ENCODE measurements around the gene SUPT3H. TPM values are rescaled to one million over a fixed set of nuclear protein-coding genes. Genes with fewer than 3 reads are reported as not detected.

The SUPT3H gene
- total RNA-seq, 4 donors from 2014 or later, result 0.80 to 12.7 (median 3.0) TPM

- no peaks in the 10 kb centered on the region for H3K9me3 ChIP-seq
- H3K4me1 ChIP-seq, result peaks cover 0 to 10% (median 0%) of the 10 kb centered on the region in 4 donors
- intact Hi-C loops (cut with DNase I; ENCODE audit: low total_unique reads) (no loop called here), in situ Hi-C loops (cut with MboI; ENCODE audit: low pct_ligation_motif_present in 1 of 4, low pct_unique_long_range_greater_than_20kb in 1 of 4, low sequenced_read_pairs in 3 of 4) (no loop called here)
- TF ChIP-seq EP300 (IDR thresholded peaks at IDR 0.05; ENCODE audit: low read depth) (no peak), POLR2AphosphoS5 (IDR thresholded peaks at IDR 0.05) (no peak), POLR2A (IDR thresholded peaks at IDR 0.05) (no peak), CTCF (IDR thresholded peaks at IDR 0.05) (no peak)
- no peak overlapping the region for H3K4me3 ChIP-seq
- no peak for DNase-seq
- H3K27ac ChIP-seq, result no peak overlapping the region
- H3K36me3 ChIP-seq, result no peaks in the 10 kb centered on the region
- H3K27me3 ChIP-seq, result no peaks in the 10 kb centered on the region
These were observed 518.7 kb downstream of the SUPT3H start for GRCh38 chr6:44858998-44859397.

GRCh38 chr6:44856479-44856878, 521.3 kb downstream of the SUPT3H start:
- intact Hi-C loops (cut with DNase I; ENCODE audit: low total_unique reads) (no loop called here), in situ Hi-C loops (cut with MboI; ENCODE audit: low pct_ligation_motif_present in 1 of 4, low pct_unique_long_range_greater_than_20kb in 1 of 4, low sequenced_read_pairs in 3 of 4) (no loop called here)
- H3K4me3 ChIP-seq, result no peak overlapping the region
- H3K9me3 ChIP-seq, result no peaks in the 10 kb centered on the region
- H3K36me3 ChIP-seq, result no peaks in the 10 kb centered on the region
- H3K27me3 ChIP-seq, result no peaks in the 10 kb centered on the region
- no peak for DNase-seq
- TF ChIP-seq POLR2AphosphoS5 (IDR thresholded peaks at IDR 0.05) (no peak), POLR2A (IDR thresholded peaks at IDR 0.05) (no peak), EP300 (IDR thresholded peaks at IDR 0.05; ENCODE audit: low read depth) (no peak), CTCF (IDR thresholded peaks at IDR 0.05) (no peak)
- 44 to 59% methylated on average over 3 of the region's 3 CpGs for WGBS, 2 donors (ENCODE audit: low coverage in 1 of 2)
- H3K27ac ChIP-seq, result no peak overlapping the region
- peaks cover 0 to 10% (median 0%) of the 10 kb centered on the region in 4 donors for H3K4me1 ChIP-seq

- TF ChIP-seq EP300 (IDR thresholded peaks at IDR 0.05; ENCODE audit: low read depth) (no peak), CTCF (IDR thresholded peaks at IDR 0.05) (no peak), POLR2AphosphoS5 (IDR thresholded peaks at IDR 0.05) (no peak), POLR2A (IDR thresholded peaks at IDR 0.05) (no peak)
- DNase-seq, result no peak
- intact Hi-C loops (cut with DNase I; ENCODE audit: low total_unique reads) (no loop called here), in situ Hi-C loops (cut with MboI; ENCODE audit: low pct_ligation_motif_present in 1 of 4, low pct_unique_long_range_greater_than_20kb in 1 of 4, low sequenced_read_pairs in 3 of 4) (no loop called here)
- Histone ChIP-seq H3K27me3 (no peaks in the 10 kb centered on the region), H3K4me3 (no peak overlapping the region), H3K9me3 (no peaks in the 10 kb centered on the region), H3K27ac (no peak overlapping the region), H3K36me3 (no peaks in the 10 kb centered on the region), H3K4me1 (peaks cover 0 to 10% (median 0%) of the 10 kb centered on the region in 4 donors)
- WGBS, 2 donors (ENCODE audit: low coverage in 1 of 2), result 63 to 65% methylated on average over 7 of the region's 7 CpGs
These were observed 521.9 kb downstream of the SUPT3H start for GRCh38 chr6:44855562-44856411.

- intact Hi-C loops (cut with DNase I; ENCODE audit: low total_unique reads), result no loop called here
- no peak for DNase-seq
These were observed 522.9 kb downstream of the SUPT3H start for GRCh38 chr6:44854712-44855443.

More at GRCh38 chr6:44854712-44855443, 522.9 kb downstream of the SUPT3H start:
- no peaks in the 10 kb centered on the region for H3K9me3 ChIP-seq
- TF ChIP-seq POLR2A (IDR thresholded peaks at IDR 0.05) (no peak), EP300 (IDR thresholded peaks at IDR 0.05; ENCODE audit: low read depth) (no peak), POLR2AphosphoS5 (IDR thresholded peaks at IDR 0.05) (no peak)
- in situ Hi-C loops (cut with MboI; ENCODE audit: low pct_ligation_motif_present in 1 of 4, low pct_unique_long_range_greater_than_20kb in 1 of 4, low sequenced_read_pairs in 3 of 4), result no loop called here
- no peaks in the 10 kb centered on the region for H3K36me3 ChIP-seq
- H3K4me1 ChIP-seq, result peaks cover 0 to 10% (median 0%) of the 10 kb centered on the region in 4 donors
- no peaks in the 10 kb centered on the region for H3K27me3 ChIP-seq
- WGBS, 2 donors (ENCODE audit: low coverage in 1 of 2), result 84 to 93% methylated on average over 2 of the region's 2 CpGs
- H3K27ac ChIP-seq, result no peak overlapping the region
- no peak overlapping the region for H3K4me3 ChIP-seq

Data from transverse colon (tissue), 4 donors.